ENCODE results near the gene DUSP28. TPM values are rescaled to one million over a fixed set of nuclear protein-coding genes. Genes with fewer than 3 reads are reported as not detected.

The DUSP28 gene
- total and polyA plus RNA-seq, 10 of the 15 experiments (the other 5 are each of a cell fraction or from before 2014, with no cell fraction given) = 2.5 to 12.5 (median 6.4) TPM

DNA sequence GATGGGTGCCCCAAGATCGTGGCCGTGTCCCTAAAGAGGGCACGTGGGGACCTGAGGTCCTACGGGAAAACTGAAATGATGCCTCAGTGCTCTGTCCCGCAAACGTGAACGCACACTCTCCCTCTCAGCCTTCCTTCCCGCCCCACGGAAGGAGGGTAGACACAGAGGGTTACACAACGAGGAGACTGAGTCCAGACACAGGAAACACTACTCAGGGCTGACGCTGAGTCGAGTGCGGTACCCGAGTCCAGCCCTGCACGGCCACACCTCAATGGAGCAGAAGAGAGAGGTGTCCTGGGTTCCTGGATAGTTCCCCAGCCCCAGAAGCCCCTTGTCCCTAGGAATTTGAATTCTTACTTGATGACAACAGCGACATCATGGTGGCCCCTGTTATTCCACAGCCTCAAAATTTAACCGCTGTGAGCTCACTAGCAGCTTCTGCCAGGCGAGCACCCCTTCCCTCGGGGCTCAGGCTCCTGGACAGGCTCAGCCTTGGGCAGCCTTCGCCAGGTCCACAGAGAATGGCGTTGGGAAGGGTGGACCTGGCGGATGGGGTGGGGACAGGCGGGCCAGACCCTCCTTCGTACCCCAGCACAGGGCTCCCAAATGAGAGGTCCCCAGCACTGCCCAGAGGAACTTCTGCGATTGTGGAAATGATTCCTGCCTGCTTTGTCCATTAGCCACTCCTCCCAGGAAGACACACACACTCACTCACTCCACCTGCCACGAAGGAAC is 7.1 kb downstream of the DUSP28 start:
- FAIRE-seq (no peak), DNase-seq (ENCODE audit: low read depth, low spot score) (no peak), ATAC-seq (peak; percentile 6; the same call in 2 of the 3 replicates)
- Histone ChIP-seq H3K4me1 (ENCODE audit: control insufficient read depth, insufficient read depth, low read length) (peaks cover 50% of the 10 kb centered on the region), H3K27ac (ENCODE audit: control insufficient read depth, insufficient read depth) (peak overlapping the region; percentile 66), H3K9me3 (replicated peaks; ENCODE audit: control insufficient read depth, insufficient read depth, low read length) (no peaks in the 10 kb centered on the region), H3K4me2 (ENCODE audit: control insufficient read depth, insufficient read depth) (peak overlapping the region; percentile 98), H3K27me3 (replicated peaks in 1 of 2; ENCODE audit: control insufficient read depth in 2 of 2, insufficient read depth in 2 of 2, low read length in 1 of 2) (no peaks in the 10 kb centered on the region), H4K20me1 (ENCODE audit: control insufficient read depth, insufficient read depth) (no peaks in the 10 kb centered on the region), H3K79me2 (ENCODE audit: control insufficient read depth, insufficient read depth, low read length) (peaks cover 45% of the 10 kb centered on the region), H3K36me3 (ENCODE audit: control insufficient read depth in 2 of 2, insufficient read depth in 2 of 2, low read length in 1 of 2) (peaks cover 0 to 4% of the 10 kb centered on the region in 2 experiments; a peak in 2 of 4 replicates), H3K4me3 (peak overlapping the region; percentile 71), H2AFZ (ENCODE audit: control insufficient read depth, low read depth, low read length) (peak overlapping the region; percentile 51; the same call in 1 of the 2 replicates), H3K9ac (ENCODE audit: control insufficient read depth, insufficient read depth, low read length) (peak overlapping the region; percentile 75)
- ChIA-PET POLR2A (interaction anchor here (3.4 to 7.8 kb wide), 2 partner anchors 13 to 19 kb away, joined by 22 to 233 read pairs; partner anchors contain the start of gene CAPN10), CTCF (interaction anchor here (0.6 to 7.8 kb wide), 6 partner anchors 10 to 58 kb away, joined by 3 to 196 read pairs (median 13); partner anchors contain the start of genes ANKMY1, CAPN10 and GPR35), SMC1A (ENCODE audit: uncharacterized antibody, unreplicated experiment) (interaction anchor here (3.4 to 12.1 kb wide), 3 partner anchors 13 to 53 kb away, joined by 20 to 124 read pairs (median 35); partner anchors contain the start of gene CAPN10), RAD21 (ENCODE audit: unreplicated experiment) (interaction anchor here (3.6 to 11.7 kb wide), 2 partner anchors 17 to 53 kb away, joined by 29 to 206 read pairs; partner anchors contain the start of gene CAPN10)
- no TSS peak for BruUV-seq (replicated peaks)
- in situ Hi-C loops (cut with MboI) (no loop called here), intact Hi-C loops (cut with micrococcal nuclease; ENCODE audit: unreplicated experiment) (loop anchor here (5.0 kb wide), 1 partner anchor 55 kb away; no protein-coding TSS in a partner anchor)
- 6% methylated on average over 26 of the region's 26 CpGs for WGBS (ENCODE audit: insufficient coverage, insufficient replicate concordance, low lambda C conversion rate, missing lambda C conversion rate)
- TF ChIP-seq NFYB (IDR thresholded peaks at IDR 0.05; ENCODE audit: insufficient read depth, low read depth, low read length) = no peak
- no peak for TF ChIP-seq POLR2A (IDR thresholded peaks at IDR 0.05; ENCODE audit: low read depth, low read length)
- no peak for TF ChIP-seq SREBF1 (IDR thresholded peaks at IDR 0.05; ENCODE audit: low read length)
- TF ChIP-seq FOXK2 (IDR thresholded peaks at IDR 0.05) = no peak
- no peak for TF ChIP-seq ZNF24 (IDR thresholded peaks at IDR 0.05)
- no peak for TF ChIP-seq PAX5 (IDR thresholded peaks at IDR 0.05; ENCODE audit: borderline replicate concordance, low read depth, low read length)
- TF ChIP-seq, protein P1, sequence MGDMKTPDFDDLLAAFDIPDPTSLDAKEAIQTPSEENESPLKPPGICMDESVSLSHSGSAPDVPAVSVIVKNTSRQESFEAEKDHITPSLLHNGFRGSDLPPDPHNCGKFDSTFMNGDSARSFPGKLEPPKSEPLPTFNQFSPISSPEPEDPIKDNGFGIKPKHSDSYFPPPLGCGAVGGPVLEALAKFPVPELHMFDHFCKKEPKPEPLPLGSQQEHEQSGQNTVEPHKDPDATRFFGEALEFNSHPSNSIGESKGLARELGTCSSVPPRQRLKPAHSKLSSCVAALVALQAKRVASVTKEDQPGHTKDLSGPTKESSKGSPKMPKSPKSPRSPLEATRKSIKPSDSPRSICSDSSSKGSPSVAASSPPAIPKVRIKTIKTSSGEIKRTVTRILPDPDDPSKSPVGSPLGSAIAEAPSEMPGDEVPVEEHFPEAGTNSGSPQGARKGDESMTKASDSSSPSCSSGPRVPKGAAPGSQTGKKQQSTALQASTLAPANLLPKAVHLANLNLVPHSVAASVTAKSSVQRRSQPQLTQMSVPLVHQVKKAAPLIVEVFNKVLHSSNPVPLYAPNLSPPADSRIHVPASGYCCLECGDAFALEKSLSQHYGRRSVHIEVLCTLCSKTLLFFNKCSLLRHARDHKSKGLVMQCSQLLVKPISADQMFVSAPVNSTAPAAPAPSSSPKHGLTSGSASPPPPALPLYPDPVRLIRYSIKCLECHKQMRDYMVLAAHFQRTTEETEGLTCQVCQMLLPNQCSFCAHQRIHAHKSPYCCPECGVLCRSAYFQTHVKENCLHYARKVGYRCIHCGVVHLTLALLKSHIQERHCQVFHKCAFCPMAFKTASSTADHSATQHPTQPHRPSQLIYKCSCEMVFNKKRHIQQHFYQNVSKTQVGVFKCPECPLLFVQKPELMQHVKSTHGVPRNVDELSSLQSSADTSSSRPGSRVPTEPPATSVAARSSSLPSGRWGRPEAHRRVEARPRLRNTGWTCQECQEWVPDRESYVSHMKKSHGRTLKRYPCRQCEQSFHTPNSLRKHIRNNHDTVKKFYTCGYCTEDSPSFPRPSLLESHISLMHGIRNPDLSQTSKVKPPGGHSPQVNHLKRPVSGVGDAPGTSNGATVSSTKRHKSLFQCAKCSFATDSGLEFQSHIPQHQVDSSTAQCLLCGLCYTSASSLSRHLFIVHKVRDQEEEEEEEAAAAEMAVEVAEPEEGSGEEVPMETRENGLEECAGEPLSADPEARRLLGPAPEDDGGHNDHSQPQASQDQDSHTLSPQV (IDR thresholded peaks at IDR 0.05) = no peak
- no peak for TF ChIP-seq ZBED1 (IDR thresholded peaks at IDR 0.05; ENCODE audit: borderline replicate concordance)
- TF ChIP-seq BCL11A (IDR thresholded peaks at IDR 0.05; ENCODE audit: low read depth, low read length) = no peak
- no peak for TF ChIP-seq BRCA1 (IDR thresholded peaks at IDR 0.05; ENCODE audit: low read depth, low read length)
- no peak for TF ChIP-seq PML (IDR thresholded peaks at IDR 0.05; ENCODE audit: low read length)
- TF ChIP-seq, protein P2, sequence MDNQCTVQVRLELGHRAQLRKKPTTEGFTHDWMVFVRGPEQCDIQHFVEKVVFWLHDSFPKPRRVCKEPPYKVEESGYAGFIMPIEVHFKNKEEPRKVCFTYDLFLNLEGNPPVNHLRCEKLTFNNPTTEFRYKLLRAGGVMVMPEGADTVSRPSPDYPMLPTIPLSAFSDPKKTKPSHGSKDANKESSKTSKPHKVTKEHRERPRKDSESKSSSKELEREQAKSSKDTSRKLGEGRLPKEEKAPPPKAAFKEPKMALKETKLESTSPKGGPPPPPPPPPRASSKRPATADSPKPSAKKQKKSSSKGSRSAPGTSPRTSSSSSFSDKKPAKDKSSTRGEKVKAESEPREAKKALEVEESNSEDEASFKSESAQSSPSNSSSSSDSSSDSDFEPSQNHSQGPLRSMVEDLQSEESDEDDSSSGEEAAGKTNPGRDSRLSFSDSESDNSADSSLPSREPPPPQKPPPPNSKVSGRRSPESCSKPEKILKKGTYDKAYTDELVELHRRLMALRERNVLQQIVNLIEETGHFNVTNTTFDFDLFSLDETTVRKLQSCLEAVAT (IDR thresholded peaks at IDR 0.05) = no peak
- TF ChIP-seq STAT1 (conservative IDR thresholded peaks at IDR 0.05) = no peak
- no peak for TF ChIP-seq EZH2 (IDR thresholded peaks at IDR 0.05; ENCODE audit: borderline replicate concordance, control insufficient read depth, low read depth, low read length)
- TF ChIP-seq, protein P3, sequence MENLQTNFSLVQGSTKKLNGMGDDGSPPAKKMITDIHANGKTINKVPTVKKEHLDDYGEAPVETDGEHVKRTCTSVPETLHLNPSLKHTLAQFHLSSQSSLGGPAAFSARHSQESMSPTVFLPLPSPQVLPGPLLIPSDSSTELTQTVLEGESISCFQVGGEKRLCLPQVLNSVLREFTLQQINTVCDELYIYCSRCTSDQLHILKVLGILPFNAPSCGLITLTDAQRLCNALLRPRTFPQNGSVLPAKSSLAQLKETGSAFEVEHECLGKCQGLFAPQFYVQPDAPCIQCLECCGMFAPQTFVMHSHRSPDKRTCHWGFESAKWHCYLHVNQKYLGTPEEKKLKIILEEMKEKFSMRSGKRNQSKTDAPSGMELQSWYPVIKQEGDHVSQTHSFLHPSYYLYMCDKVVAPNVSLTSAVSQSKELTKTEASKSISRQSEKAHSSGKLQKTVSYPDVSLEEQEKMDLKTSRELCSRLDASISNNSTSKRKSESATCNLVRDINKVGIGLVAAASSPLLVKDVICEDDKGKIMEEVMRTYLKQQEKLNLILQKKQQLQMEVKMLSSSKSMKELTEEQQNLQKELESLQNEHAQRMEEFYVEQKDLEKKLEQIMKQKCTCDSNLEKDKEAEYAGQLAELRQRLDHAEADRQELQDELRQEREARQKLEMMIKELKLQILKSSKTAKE (IDR thresholded peaks at IDR 0.05; ENCODE audit: low read depth, poor library complexity, severe bottlenecking) = no peak
